ENCODE results near the gene STAT5B.
A peak's percentile ranks its signal among the peaks of the same experiment; 100 is the strongest.
"Not testable (repeated sequence)": the region's sequence is repeated elsewhere in the genome, so short reads cannot be mapped to it uniquely, and the experiment has no call there.

STAT5B gene

DNA sequence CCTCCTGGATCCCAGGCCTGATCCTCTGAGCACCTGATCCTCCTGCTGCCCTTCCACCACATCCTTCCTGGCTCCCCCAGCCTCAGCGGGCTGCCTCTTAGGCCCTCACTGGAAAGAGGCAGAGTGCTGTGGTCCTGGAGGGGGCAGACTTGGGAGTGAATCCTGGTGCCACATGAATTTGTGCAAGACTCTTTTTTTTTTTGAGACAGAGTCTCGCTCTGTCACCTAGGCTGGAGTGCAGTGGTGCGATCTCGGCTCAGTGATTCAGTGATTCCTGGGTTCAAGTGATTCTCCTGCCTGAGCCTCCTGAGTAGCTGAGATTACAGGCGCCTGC, 84.9 kb downstream of the STAT5B start:
- no peak for DNase-seq

DNA sequence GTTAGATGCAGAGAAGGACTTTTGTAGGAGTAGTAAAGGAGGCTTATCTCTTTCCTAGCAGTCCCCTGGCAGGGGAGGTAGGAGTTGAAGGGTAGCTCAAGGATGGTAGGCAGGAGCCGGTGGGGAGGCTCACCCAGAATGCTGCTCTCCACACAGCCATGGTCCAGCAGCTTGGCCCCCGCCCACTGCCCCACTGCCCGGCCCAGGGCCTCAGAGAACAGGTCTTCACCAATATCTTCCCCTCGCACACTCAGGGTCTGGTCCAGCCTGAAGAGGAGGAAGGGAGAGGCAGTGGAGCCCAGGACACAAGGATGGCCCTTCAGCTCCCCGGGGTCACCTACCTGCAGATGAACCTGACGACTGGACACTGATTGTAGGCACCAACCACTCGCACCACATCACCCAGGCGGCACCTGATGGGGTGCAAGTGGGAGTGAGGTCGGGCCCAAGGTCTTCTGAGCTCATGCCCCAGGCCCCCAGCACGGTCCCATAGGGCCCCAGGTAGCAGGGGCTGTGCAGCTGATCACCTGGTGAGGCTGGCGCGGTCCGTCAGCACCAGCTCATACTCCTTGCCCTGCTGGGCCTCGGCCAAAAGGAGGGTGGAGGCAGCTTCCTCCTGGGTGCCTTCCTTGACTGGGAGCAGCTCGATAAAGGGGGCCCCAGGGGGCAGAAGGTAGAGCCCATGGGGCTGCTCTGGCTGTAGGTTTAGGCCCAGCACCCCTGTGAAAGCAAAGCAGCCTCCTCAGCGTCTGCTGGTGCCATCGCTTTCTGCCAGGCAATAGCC, 85.5 kb downstream of the STAT5B start:
- DNase-seq: no peak

DNA sequence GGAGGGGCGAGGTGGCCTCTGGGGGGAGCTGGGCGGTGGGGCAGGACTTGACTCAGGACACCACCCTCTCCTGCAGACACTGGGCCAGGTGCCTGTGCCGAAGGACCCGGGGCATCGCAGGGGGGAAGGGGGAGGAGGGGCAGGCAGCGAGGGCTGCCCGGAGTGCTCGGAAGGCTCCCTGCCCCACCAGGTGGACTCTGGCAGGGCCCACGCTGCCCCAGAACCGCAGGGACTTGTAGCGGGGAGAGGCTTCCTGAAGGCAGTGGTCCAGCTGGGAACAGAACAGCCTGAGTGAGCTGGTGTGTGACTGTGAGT, 86.6 kb downstream of the STAT5B start:
- DNase-seq: no peak

DNA sequence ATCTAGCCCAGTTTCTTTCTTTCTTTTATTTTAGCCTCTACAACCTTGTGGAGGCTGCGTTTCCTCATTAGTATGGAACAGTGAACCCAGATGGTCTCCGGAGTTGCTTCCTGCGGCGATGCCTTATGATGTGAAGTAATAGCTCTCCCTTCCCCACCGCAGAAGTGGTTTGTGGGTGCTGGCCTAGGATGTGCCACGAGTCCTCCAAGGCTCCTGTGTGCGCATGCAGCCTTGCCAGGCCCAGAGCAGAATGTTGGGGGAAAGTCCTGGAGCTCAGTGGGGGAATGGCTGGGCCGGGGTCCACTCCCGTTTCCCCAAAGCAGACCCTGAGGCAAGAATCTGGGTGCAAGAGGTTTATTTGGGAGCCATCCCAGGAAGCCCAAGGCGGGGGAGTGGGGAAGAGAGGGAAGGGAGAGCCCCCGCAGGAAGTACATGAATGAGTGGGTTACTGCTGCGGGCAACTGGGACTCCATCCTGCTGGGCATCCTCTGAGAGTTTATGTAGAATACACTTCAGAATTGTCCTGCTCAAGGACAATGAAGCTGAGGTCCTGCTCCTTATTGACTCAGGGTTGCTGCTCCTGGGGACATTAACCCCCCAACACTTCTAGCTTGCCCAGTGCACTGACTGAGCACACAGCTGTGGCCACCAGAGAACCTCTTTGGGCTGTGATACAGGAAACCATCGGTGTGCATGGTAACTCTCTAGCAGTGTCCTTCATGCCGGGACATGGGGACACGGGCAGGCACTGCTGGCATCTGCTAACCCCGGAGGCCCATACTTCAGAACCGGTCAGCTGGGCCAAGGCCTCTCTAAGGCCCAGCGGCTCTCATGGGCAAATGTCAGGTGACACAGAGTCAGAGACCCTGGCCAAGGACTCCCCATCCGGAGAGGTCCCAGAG, 87.2 kb downstream of the STAT5B start:
- DNase-seq: no peak

DNA sequence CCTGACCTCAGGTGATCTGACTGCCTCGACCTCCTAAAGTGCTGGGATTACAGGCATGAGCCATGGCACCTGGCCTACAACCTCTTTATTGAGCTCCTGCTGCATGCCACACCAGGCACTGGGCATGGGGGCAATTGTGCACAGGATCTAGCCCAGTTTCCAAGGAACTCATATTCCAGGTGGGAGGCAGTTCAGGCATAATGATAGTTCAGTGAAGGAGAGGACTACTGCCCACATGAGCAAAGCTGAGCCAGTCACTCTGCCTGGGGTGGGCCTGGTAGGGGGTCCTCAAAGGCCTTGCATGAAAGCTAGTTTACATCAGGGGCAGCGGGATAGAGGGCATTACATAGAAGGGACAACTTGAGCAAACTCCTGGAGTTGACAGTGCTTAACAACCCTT, 88.4 kb downstream of the STAT5B start:
- no peak for DNase-seq

DNA sequence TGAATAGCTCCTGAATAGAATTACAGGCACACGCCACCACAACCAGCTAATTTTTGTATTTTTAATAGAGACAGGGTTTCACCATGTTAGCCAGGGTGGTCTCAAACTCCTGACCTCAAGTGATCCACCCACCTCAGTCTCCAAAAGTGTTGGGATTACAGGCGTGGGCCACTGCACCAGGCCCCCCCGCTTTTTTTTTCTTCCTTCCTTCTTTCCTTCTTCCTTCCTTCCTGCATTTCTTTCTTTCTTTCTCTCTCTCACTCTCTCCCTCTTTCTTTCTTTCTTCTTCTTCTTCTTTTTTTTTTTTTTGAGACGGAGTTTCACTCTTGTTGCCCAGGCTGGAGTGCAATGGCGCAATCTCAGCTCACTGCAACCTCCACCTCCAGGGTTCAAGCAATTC, 90.0 kb downstream of the STAT5B start:
- not testable (repeated sequence) for DNase-seq

DNA sequence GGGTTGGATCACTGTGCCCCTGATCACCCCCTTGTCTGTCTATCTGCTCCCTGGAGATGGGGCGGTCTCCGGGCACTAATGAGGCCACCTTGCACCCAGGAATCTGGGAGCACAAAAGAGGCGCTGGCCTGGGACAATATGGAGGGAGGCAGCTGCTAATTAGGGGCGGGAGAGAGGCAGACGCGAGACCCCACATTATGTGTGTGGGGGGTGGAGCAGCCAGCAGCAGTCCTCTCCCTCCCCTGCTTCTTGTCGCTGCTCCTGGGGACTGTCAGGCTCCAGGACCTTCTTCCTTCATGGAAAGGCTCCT, 90.6 kb downstream of the STAT5B start:
- DNase-seq: no peak

DNA sequence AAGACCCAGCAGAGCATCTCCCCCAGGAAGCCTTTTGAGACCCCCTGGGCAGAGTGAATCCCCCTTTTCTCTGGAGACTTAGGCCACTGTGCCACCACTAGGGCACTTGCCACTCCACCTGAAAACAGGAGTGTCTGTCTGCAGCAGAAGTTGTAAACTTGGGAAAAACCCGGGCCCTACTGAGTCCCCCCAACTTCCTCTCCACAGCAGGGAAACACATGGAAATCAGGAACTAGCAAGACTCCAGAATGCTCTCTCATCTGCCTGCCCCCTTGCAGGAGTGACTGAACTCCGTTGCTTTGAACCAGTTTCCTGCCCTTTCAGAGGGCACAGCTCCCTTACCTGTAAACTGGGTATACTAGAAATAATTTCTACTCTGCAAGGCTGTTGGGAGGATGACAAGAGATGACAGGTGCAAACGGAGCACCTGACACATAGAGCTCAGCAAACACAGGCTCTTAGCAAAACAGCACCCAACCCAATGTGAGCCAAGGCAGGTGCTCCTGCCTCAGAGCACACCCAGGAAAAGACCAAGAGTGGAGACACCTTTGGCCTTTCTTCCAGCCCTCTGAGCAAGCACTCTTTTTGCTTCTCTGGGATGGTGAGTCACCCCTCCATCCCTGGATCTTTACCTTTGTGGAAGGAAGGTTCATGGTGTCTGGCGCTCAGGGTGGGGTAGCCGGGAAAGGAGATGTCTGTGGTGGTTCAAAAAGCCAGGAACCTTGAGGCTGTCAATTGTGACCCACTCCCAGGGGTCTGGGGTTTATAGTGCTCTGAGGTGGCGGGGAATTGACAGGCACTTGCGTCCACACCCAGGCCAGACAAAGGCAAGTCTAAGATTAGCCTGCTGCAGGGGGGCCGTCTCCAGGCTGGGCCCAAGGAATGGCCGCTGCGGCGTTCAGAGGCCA, 91.2 kb downstream of the STAT5B start, which contains the start of gene HCRT:
Gene HCRT (minus strand): TSS at position 740 of the 908 bp plus-strand sequence. CDS start 87 bp downstream, at position 653.
- DNase-seq: peak; percentile 11

DNA sequence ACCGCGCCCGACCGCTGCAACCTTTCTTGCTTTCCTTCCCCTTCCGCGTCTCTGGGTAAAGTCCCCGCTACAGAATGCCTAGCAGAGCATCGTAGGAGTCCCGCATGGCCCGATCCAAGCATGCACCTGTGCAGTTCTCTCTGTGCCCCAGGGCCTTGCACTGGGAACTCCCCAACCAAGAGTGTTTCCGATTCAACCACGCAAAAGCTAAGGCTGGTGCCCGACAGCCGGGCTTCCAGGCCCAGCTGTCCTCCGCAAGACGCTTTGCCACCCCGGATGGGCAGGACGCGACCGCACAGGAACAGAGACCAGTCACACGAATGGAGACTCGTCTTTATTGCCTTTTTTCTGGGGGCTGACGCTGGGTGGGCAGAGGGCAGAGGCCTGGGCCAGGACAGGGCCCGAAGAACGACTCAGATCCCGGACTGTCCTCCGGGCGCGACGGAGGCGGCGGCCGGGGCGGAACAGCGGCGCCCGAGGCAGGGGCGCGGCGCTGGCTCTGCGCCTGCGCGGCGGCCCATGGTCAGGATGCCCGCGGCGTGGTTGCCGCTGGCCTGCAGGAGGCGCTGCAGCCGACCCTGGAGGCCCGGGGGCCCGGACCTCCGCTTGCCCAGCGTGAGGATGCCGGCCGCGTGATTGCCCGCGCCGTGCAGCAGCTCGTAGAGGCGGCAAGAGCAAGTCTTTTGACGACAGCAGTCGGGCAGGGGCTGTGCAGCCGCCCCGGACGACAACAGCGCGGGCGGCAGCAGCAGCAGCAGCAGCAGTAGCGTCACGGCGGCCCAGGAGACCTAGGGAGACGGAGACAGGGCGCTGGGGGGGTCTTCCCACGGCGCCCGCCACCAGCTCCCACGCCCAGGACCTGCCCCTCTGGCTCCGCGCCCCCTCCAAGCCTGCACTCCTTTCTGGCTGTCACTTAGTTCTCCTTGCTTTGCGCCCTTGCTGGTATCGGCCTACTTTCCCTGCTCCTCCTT, 92.2 kb downstream of the STAT5B start:
- peak; percentile 81 for DNase-seq

DNA sequence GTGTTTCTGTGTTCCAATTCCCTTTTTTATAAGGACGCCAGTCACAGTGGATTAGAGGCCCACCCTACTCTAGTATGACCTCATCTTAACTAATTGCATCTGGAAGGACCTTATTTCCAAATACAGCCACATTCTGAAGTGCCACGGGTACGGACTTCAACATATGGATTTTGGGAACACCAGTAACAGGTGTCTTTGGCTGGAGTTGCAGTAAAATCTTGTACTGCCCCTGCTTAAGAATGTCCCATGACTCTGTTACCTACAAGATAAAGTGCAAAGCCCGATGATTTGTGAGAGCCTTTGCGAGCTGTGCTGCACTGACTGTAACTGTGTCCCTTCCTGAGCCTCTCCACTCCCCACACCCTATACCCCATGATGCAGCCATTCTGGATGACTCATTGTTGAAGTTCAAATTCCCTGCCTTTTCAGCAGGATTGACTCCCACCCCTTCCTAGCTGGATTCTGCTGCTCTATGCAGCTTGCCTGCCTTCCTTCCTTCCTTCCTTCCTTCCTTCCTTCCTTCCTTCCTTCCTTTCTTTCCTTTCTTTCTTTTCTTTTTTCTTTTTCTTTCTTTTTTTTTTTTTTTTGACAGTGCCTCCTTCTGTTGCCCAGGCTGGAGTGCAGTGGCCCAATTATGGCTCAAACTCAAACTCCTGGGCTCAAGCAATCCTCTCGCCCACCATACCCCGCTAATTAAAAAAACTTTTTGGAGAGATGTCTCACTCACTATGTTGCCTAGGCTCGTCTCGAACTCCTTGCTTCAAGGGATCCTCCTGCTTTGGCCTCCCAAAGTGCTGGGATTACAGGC, 93.1 kb downstream of the STAT5B start:
- no peak for DNase-seq

DNA sequence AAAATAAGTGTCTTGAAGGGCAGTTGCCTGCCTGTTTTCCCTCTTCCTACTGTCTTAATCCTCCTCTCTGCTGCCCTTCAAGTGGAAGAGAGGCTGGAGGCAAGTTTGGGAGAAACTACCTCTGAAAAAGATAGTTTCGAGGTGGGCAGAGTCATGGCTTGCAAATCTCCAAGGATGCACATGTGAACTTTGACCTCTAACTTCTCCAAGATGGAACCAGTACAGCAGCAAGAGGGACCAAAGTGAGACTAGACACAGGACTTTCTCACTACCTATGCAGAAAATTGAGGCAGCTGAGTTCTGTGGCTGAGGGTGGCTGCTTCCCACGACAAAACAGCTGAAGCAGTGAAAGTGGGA, 94.4 kb downstream of the STAT5B start:
- DNase-seq: no peak

DNA sequence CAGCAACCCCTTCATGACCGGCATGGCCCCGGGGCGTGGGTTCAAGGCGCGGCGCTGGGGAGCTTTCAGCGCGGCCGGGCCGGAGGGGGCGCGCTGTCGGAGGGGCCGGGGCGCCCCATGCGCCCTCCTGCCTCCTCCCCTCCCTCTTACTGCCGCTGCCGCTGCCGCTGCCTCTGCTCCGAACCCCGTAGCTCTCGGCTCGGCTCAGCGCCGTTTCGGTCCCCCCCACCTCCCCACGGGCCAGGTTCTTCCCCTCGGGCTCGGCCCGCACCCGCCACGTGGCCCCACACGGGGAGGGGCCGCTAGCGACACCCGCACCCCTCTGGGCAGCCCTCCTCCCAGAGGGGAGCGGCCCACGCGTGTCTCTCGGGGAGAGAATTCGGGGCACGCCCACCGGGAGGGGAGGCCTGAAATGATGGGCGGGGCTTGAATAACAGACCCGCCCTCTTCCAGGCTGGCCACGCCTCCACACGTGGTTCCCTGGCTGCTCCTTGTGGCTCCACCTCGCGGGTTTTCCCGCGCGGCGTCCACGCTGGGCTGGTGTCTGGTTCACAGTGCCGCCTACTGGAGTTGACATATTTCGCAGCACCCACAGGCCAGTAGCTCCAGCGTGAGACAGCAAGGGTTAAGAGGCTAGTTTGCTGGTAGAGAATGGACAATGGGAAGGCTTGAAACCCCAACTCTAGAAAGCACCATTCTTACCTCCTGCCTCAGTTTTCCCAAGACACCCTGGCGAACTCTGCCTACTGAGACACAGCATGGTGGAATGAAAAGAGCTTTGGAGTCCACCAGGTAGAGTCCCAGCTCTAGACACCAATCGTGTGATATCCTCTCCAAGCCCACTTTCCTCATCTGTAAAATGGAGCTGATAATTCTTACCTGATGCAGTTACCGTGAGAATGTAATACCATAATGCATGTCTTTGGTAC, 95.0 kb downstream of the STAT5B start, which contains the start of gene KCNH4:
Gene KCNH4 (minus strand): TSS at position 221 of the 929 bp plus-strand sequence. CDS start 197 bp downstream, at position 24.
- DNase-seq: peak; percentile 93

DNA sequence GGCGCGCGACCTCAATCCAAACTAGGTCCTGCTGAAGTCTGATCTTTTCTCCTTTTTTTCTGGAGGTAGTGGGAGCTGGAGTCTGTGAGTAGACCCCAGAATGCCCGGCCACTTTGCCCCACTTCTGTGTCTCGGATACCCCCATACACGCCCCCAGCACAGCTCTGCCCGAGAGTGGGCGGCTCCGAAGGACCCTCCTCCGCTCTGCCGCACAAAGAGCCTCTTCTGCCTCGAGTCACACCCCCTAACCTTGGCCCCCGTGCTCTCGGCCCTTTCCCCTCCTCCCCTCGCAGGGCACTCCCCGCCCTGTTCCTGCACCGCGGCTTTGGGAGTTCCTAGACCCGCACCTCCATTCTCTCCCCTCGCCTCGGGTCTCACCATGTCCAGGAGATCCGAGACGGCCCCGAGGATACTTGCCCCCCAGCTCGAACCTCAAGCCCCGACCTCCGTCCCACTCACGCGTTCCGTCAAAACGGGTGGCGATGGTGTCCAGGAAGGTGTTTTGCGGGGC, 95.7 kb downstream of the STAT5B start:
- DNase-seq: no peak

DNA sequence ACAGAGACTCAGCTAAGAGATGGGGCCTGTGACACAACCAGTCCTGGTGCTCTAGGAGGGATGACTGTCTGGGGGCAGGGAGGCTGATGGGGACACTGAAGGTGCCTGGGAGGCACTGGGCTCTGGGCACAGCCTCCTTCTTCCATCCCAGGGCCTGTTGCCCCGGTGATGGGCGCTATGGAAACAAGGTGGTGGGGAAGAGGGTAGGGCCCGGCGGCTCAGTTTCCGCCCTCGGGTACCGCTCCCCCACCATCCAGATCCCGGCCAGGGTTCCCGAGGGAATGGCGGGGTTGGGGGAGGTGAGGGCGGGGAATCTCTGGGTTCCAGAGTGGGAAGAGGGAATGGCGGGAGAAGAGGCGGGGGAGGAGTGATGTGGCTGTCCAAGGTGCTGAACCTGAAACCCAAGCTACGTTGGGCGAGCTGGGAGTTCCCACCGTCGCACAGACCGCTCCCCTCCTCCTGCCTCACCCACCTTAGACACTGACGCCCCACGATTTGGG, 96.2 kb downstream of the STAT5B start:
- peak; percentile 24 for DNase-seq

DNA sequence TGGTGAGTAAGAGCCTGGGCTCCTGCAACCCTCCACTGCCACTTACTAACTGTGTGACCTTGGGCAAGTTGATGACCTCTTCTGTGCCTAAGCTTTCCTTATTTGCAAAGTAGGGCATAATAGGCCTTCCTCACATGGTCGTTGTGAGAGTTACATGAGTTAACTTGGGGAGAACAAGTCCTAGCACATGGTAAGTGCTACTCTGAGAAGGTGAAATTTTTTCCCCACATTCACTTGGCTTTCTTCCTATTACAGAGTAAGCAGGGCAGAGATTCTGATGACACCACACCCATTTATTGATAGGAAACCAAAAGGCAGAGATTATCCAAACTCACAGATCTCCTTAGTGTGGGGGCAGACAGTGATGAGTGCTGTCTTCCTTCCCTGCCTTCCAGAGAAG, 96.9 kb downstream of the STAT5B start:
- no peak for DNase-seq

DNA sequence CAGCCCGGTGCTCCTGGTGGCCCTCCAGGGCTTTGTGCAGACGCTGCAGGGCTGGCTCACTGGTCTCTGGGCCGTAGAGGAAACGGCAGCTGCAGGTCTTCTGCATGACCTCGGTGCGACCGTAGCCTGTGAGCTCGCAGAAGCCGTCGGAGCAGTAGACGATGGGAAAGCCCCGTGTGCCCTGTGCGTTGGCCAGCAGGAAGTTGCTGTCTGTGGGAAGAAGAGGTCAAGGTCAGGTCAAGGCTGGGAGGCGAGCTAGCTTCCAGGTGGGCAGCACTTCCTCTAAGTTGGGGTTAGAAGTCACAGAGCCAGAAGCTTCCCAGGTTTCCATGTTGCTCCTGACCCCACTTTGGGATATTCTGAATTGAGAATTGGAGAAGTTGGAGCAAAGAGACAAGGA, 97.4 kb downstream of the STAT5B start:
- DNase-seq: peak; percentile 51

DNA sequence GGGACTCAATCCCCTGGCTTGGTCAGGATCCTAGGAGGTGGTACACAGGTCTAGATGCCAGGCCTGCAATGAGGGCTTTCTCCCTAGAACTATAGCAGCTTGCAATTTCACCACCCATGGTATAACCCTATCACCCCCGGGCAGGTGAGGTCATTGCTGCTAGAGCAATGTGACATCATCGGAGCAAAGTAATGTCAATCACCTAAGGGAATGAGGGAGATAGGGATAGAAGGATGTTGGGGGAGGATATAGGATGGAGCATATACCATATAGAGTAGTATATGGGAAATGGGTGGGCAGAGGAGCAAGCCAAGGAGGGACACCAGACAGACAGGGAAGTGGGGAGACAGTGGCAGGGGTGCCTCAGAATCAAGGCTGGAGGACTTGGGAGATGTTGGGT, 98.5 kb downstream of the STAT5B start:
- DNase-seq: no peak

DNA sequence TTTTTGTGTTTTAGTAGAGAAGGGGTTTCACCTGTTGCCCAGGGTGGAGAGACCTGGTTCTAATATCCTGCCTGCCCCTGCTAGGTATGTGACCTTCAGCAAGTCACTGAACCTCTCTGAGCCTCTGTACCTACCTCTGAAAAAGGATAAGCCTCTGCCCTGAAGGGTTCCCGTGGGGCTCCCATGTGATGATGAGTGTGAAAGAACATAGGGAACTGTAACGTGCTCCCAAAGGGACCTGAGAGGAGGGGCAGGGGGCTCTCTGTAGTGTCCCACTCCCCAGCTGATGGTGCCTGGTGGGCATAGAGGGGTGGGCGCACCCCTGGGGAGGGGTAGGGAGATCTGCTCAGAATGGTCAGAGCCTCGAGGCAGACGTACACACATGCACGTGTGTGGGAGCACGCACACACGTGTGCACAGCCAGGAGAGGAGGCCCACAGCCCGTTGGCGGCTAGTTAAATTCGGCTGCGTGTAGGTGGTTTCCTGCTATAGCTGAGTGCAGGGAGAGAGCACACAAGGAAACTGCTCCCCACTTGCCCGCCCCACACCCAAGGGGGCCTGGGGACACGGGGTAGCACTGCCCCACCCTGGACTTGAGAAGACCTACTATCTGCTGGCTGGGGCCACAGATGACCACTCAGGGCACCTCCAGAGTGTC, 101.9 kb downstream of the STAT5B start:
- no peak for DNase-seq

DNA sequence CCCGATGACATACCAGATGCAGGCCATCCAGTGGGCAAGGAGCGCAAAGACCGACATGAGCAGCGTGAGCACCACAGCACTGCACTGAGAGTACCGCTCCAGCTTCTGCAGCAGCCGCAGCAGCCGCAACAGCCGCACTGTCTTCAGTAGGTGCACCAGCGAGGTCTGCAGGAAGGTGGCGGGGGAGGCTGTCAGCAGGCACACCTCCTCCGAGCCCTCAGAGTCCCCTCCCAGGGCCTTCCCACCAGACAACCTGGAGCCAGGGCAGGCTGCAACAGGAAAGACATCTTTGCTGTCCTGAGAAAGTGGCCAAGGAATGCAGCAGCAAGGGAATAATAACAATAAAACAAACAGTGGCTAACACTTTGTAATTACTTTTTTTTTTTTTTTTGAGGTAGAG, 104.4 kb downstream of the STAT5B start:
- DNase-seq: no peak

Measured in CD4-positive, alpha-beta T cell treated with Interleukin-17A for 1 hour (primary cell).